ENCODE measurements around the gene ARHGAP9. TPM values are rescaled to one million over a fixed set of nuclear protein-coding genes. Genes with fewer than 3 reads are reported as not detected.
"Not testable (repeated sequence)": the region's sequence is repeated elsewhere in the genome, so short reads cannot be mapped to it uniquely, and the experiment has no call there.

Gene ARHGAP9
- total RNA-seq, 4 donors from 2014 or later: 5.2 to 40.5 (median 11.6) TPM

DNA sequence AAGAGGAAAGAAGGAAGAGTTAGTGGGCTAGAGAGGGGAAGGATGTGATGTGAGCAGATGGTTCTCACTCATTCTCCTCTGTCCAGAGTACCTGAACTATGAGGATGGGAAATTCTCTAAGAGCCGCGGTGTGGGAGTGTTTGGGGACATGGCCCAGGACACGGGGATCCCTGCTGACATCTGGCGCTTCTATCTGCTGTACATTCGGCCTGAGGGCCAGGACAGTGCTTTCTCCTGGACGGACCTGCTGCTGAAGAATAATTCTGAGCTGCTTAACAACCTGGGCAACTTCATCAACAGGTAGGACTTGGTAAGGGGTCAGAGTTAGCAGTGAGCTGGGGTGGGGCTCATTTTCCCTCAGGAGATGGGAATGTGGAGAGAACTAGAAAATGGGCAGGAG, 33.0 kb upstream of the ARHGAP9 start:
- no peak overlapping the region for H3K4me3 ChIP-seq
- 91 to 93% methylated on average over 6 of the region's 6 CpGs for WGBS, 2 donors
- peaks cover 0 to 14% (median 2%) of the 10 kb centered on the region in 4 donors for H3K4me1 ChIP-seq
- no peaks in the 10 kb centered on the region for H3K9me3 ChIP-seq
- H3K27ac ChIP-seq: no peak overlapping the region
- no peaks in the 10 kb centered on the region for H3K27me3 ChIP-seq
- DNase-seq (ENCODE audit: low spot score in 2 of 2): no peak
- no peak for TF ChIP-seq POLR2A (IDR thresholded peaks at IDR 0.05)
- no peak for TF ChIP-seq EP300 (IDR thresholded peaks at IDR 0.05)
- TF ChIP-seq, protein P1, sequence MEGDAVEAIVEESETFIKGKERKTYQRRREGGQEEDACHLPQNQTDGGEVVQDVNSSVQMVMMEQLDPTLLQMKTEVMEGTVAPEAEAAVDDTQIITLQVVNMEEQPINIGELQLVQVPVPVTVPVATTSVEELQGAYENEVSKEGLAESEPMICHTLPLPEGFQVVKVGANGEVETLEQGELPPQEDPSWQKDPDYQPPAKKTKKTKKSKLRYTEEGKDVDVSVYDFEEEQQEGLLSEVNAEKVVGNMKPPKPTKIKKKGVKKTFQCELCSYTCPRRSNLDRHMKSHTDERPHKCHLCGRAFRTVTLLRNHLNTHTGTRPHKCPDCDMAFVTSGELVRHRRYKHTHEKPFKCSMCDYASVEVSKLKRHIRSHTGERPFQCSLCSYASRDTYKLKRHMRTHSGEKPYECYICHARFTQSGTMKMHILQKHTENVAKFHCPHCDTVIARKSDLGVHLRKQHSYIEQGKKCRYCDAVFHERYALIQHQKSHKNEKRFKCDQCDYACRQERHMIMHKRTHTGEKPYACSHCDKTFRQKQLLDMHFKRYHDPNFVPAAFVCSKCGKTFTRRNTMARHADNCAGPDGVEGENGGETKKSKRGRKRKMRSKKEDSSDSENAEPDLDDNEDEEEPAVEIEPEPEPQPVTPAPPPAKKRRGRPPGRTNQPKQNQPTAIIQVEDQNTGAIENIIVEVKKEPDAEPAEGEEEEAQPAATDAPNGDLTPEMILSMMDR (IDR thresholded peaks at IDR 0.05): no peak
- peaks cover 5 to 96% (median 45%) of the 10 kb centered on the region in 3 donors for H3K36me3 ChIP-seq

DNA sequence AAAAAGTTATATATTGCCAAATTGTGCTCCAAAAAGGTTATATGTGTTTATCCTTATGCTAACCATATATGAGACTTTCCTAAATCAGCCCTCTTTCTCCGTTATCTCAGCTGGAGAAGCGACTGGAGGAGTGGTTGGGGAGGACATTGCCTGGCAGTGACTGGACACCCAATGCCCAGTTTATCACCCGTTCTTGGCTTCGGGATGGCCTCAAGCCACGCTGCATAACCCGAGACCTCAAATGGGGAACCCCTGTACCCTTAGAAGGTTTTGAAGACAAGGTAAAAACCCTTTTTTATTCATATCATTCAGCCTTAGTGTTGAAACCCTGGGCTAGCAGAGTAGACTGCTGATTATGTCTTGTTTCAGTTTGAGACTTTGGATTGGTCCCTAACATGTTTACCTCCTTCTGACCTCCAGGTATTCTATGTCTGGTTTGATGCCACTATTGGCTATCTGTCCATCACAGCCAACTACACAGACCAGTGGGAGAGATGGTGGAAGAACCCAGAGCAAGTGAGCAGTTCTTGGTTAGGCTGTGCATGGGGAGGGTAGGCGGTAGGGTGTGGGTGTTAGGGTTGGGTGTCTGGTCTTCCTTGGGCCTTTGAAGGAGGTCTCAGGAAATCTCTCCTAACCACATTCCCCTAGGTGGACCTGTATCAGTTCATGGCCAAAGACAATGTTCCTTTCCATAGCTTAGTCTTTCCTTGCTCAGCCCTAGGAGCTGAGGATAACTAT, 32.1 kb upstream of the ARHGAP9 start:
- H3K9me3 ChIP-seq: no peaks in the 10 kb centered on the region
- DNase-seq (ENCODE audit: low spot score in 2 of 2): no peak
- TF ChIP-seq EP300 (IDR thresholded peaks at IDR 0.05) (no peak), POLR2A (IDR thresholded peaks at IDR 0.05) (no peak)
- TF ChIP-seq, protein P1 (IDR thresholded peaks at IDR 0.05): no peak
- H3K36me3 ChIP-seq: peaks cover 5 to 93% (median 38%) of the 10 kb centered on the region in 3 donors
- peaks cover 0 to 5% (median 0%) of the 10 kb centered on the region in 4 donors for H3K4me1 ChIP-seq
- H3K4me3 ChIP-seq: no peak overlapping the region
- WGBS, 2 donors: 90 to 95% methylated on average over 7 of the region's 7 CpGs
- H3K27ac ChIP-seq: no peak overlapping the region
- H3K27me3 ChIP-seq: no peaks in the 10 kb centered on the region

DNA sequence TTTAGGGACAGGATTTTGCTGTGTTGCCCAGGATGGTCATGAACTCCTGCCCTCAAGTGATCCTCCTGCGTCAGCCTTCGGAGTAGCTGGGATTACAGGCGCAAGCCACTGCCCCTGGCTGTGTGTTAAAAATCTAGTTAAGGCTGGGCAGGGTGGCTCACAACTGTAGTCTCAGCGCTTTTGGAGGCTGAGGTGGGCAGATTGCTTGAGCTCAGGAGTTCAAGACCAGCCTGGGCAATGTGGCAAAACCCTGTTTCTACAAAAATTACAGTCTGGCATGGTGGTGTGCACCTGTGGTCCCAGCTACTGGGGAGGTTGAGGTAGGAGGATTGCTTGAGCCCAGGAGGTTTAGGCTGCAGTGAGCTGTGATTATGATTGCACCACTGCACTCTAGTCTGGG, 31.5 kb upstream of the ARHGAP9 start:
- Histone ChIP-seq H3K27me3 (no peaks in the 10 kb centered on the region), H3K4me1 (no peaks in the 10 kb centered on the region), H3K36me3 (peaks cover 5 to 92% (median 37%) of the 10 kb centered on the region in 3 donors), H3K9me3 (no peaks in the 10 kb centered on the region), H3K4me3 (no peak overlapping the region), H3K27ac (no peak overlapping the region)
- DNase-seq (ENCODE audit: low spot score in 2 of 2): no peak
- TF ChIP-seq, protein P1 (IDR thresholded peaks at IDR 0.05): no peak
- TF ChIP-seq POLR2A (IDR thresholded peaks at IDR 0.05): no peak
- TF ChIP-seq EP300 (IDR thresholded peaks at IDR 0.05): no peak
- 94 to 95% methylated on average over 4 of the region's 4 CpGs for WGBS, 2 donors

DNA sequence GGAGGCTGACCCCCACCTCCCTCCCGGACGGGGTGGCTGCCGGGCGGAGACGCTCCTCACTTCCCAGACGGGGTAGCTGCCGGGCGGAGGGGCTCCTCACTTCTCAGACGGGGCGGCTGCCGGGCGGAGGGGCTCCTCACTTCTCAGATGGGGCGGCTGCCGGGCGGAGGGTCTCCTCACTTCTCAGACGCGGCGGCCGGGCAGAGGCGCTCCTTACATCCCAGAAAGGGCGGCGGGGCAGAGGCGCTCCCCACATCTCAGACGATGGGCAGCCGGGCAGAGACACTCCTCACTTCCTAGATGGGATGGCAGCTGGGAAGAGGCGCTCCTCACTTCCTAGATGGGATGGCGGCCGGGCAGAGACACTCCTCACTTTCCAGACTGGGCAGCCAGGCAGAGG, 28.1 kb upstream of the ARHGAP9 start:
- H3K4me1 ChIP-seq; H3K9me3 ChIP-seq; DNase-seq (ENCODE audit: low spot score in 2 of 2); H3K4me3 ChIP-seq; H3K27me3 ChIP-seq; H3K27ac ChIP-seq: not testable (repeated sequence)
- WGBS, 2 donors: 100% methylated on average over 11 of the region's 28 CpGs; no CpG with 5 or more reads in 1 of the 2 donors
- H3K36me3 ChIP-seq: peaks cover 0 to 92% (median 28%) of the 10 kb centered on the region in 3 donors

DNA sequence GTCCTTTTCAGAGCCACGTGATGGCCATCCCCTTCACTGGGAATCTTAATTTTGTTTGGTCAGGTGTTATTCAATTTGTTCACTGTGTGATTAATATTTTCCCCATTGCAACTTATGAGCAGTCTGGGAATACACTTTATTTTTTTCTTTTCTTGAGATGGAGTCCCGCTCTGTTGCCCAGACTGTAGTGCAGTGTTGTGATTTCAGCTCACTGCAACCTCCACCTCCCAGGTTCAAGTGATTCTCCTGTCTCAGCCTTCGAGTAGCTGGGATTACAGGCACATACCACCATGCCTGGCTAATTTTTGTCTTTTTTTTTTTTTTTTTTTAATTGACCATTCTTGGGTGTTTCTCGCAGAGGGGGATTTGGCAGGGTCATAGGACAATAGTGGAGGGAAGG, 26.9 kb upstream of the ARHGAP9 start:
- H3K9me3 ChIP-seq; H3K4me1 ChIP-seq; H3K27ac ChIP-seq; DNase-seq (ENCODE audit: low spot score in 2 of 2); H3K4me3 ChIP-seq; H3K27me3 ChIP-seq: not testable (repeated sequence)
- peaks cover 0 to 92% (median 17%) of the 10 kb centered on the region in 3 donors for H3K36me3 ChIP-seq
- 69 to 79% methylated on average over 4 of the region's 4 CpGs for WGBS, 2 donors

DNA sequence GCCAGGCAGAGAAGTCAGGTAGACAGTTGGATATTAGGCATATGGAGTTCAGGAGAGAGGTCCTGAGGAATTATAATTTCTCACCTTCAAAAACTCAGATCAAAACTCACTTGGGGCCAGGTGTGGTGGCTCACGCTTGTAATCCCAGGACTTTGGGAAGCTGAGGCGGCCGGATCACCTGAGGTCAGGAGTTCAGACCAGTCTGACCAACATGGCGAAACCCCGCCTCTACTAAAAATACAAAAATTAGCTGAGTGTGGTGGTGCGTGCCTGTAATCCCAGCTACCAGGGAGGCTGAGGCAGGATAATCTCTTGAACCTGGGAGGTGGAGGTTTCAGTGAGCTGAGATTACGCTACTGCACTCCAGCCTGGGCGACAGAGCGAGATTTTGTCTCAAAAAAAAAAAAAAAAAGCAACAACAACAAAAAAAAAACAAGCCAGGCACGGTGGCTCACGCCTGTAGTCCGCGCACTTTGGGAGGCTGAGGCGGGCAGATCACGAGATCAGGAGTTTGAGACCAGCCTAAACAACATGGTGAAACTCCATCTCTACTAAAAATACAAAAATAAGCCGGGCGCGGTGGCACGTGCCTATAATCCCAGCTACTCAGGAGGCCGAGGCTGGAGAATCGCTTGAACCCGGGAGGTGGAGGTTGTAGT, 22.8 kb upstream of the ARHGAP9 start:
- not testable (repeated sequence) for H3K27ac ChIP-seq; H3K27me3 ChIP-seq; DNase-seq (ENCODE audit: low spot score in 2 of 2); H3K9me3 ChIP-seq; H3K4me1 ChIP-seq; H3K4me3 ChIP-seq
- 94 to 95% methylated on average over 22 of the region's 22 CpGs for WGBS, 2 donors
- H3K36me3 ChIP-seq: peaks cover 0 to 94% (median 16%) of the 10 kb centered on the region in 3 donors

Measured in tibial nerve (tissue), 4 donors.